ENCODE measurements around the gene NADSYN1.
"Not testable (repeated sequence)": the region's sequence is repeated elsewhere in the genome, so short reads cannot be mapped to it uniquely, and the experiment has no call there.

Gene NADSYN1

DNA sequence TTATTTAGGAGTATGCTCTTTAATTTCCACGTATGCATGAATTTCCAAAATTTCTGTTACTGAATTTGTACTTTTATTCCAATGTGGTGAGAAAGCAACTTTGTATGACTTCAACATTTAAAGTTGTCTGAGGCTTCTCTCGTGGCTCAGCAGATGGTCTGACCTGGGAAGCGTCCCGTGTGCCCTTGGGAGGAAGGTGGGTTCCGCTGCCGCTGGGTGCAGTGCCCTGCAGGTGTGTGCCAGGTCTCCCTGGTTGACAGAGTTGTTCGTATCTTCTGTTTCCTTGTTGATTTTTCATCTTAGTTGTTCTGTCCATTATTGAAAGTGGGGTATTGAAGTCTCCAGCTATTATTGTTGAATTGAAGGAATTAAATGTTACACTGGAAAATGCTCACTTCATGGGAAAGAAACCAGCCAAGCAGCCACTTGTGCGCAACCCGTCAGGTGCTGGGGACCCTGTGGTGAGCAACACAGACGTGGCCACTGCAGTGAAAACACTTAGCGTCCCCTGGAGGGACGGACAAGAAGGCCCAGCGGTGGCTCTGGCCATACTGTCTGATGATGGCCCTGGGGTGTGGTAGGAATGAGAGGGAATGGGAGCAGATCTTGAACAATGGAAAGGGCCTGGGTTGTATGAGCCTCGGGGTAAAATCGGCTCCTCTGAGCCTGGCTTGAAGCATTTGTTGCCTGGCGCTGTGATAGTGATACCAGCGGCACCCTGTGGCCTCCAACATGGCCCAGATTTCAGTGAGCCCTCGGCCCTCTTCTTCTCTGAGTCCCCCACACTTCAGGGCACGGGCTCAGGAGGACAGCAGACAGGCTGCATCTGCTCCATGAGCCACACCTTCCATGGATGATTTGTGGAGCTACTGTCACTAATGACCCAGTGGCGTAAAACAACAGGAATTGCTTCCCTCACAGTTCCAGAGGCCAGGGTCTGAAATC is 42.6 kb downstream of the NADSYN1 start:
- DNase-seq, result no peak

DNA sequence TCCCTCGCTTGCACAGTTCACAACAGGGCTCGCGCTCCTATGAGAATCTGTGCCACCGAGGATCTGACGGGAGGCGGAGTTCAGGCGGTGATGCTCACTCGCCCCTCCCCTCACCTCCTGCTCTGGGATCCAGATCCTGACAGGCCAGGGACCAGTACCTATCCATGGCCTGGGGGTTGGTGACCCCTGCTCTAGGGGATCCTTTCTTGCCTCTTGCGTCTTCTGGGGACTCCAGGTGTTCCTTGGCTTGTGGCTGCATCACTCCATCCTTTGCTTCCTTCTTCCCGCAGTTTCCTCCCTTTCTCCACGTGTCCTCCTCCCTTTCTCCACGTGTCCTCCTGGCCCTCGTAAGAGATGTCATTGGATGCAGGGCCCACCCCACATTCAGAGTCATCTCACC is 43.4 kb downstream of the NADSYN1 start:
- no peak for DNase-seq

GRCh38 chr11:71498091-71498490 is 45.1 kb downstream of the NADSYN1 start:
- no peak for DNase-seq

DNA sequence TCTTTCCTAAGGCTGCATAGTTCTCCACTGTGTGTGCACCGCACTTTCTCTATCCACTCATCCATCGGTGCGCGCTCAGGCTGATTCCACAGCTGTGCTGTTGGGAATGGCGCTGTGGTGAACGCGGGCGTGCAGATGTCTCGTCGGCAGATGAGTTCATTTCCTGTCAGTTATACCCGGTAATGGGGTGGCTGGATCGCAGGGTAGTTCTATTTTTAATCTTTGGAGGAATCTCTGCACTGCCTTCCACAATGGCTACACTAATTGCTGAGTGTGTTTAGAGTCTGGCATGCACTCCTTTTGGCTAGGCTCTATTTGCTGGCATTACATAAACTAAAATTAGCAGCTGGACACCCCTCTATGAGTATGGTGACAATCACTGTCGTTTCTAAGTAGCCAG is 46.1 kb downstream of the NADSYN1 start:
- no peak for DNase-seq

- no peak for DNase-seq
These were observed 46.5 kb downstream of the NADSYN1 start for GRCh38 chr11:71499546-71499945.

GRCh38 chr11:71500601-71501021 is 47.6 kb downstream of the NADSYN1 start:
- peak; percentile 47 for DNase-seq

DNA sequence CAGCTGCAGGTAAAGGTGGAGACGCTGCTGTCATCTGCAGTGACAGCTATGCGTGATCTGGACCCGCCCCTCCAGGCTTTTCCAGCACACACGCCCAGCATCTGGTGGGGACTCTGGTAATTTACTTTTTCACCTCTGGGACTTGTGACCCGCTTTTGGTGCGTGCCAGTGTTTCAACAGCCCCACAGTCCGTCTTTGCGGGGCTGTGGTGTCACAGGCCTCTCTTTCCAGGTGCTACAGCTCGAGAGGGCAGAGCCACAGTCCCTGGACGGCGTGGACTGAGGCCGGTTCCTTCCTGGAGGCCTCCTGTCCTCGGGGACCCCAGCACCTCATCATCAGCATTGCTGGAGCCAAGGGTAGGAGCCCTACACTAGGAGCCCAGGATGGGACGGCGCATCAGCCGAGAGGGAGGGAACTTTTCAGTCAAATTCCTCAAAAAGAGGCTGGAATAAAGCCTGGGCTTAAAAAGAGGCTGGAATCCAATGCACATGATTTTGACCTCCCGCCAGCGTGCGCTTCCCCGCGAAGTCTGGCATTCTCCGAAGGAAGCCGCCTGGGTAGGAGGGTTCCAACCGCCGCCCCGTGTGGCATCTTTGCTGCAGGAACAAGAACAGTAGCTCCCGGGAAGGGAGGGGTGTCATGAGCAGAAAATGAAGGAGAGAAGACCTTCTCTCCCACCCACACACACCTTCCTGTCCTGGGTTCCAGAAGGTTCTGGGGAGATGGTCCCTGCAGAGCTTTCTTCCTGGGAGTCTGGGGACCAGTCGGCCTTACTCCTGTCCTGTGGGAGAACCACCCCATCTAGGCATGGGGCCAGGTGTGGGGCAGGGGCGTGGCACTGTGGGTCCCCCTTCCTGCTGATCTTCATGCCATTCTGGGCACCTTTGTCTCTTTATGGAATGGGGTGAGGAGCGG is 48.3 kb downstream of the NADSYN1 start:
- DNase-seq, result no peak

DNA sequence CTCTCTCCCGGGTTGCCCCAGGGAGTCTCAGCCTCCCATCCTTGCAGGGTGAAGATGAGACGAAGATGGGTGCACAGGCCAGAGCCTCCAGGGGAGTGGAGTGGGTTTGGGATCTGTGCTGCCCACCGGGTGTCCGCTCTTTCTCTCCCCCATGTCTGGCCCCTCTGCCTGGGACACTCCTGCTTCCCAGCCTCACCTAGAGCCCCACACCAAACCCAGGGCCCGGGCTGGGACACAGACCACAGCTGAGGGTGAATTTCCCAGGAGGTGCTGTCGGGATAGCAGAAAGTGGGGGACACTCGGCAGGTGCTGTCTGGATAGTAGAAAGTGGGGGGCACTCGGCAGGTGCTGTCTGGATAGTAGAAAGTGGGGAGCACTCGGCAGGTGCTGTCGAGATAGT is 49.0 kb downstream of the NADSYN1 start:
- no peak for DNase-seq

DNA sequence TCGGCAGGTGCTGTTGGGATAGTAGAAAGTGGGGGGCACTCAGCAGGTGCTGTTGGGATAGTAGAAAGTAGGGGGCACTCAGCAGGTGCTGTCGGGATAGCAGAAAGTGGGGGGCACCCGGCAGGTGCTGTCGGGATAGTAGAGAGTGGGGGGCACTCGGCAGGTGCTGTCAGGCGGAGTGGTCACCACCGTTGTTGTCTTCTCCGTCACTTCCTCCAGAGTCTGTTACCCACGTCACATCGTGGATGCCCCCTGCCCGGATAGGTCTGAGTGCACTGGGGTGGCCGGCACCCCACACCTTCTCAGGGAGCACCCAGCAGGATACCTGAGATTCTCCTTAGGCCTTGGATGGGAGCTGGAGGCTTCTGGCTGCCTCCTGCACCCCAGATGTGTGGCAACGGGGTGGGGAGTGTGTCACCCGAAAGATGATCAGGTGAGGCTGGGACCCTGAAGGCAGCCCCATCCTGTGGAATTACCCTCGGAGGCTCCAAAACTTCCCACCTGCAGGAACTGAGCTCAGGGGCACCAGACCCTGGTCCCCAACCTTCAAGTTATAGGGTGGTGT is 50.0 kb downstream of the NADSYN1 start:
- no peak for DNase-seq

DNA sequence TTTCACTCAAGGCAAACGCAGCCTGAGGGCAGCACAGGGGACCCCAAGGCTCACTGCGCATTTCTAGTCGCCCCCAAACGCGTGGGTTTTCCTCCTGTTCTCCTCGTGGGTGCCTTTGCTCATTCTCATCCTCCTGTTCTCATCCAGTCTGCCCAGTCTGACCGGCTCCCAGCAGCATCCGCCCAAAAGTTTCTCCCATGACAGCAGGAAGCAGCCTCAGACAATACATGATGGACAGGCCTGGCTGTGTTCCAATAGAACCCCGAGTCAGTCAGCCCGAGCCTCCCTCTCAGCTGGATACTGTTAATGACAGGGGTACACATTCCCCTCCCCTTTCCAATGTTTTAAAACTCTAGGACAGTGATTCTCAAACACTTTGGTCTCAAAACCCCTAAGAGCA is 51.5 kb downstream of the NADSYN1 start:
- DNase-seq, result no peak

DNA sequence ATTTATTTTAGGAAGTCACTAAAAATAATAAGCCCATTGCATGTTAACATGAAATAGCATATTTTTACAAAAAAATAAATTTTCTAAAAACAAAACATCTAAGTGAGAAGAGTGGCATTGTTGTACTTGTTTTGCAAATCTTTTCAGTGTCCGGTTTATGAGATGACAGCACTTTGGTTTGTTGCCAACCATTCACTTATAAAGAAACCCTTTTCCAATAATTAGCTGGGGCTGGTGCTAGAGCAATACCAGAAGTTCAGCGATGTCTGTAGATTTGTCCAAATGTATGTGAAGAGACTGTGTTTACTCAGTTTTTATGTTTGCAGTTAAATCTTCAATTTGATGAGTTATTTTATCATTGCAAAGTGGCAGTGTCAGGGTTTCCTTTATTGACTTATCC is 52.0 kb downstream of the NADSYN1 start:
- DNase-seq, result no peak

DNA sequence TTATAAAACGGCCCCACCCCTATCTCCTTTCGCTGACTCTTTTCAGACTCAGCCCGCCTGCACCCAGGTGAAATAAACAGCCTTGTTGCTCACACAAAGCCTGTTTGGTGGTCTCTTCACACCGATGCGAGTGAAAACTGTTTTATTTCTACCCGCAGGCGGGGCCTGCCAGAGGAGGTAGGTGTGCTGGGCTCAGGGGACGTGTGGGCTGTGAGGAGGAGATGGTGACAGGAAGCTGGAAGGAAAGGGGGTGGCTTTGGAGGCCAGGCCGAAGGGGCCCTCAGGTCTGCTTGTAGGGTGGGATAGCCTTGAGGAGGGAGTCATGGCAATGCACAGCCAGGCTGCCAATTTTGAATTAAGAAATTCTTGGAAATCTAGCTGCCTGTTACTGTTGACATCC is 52.8 kb downstream of the NADSYN1 start:
- no peak for DNase-seq

DNA sequence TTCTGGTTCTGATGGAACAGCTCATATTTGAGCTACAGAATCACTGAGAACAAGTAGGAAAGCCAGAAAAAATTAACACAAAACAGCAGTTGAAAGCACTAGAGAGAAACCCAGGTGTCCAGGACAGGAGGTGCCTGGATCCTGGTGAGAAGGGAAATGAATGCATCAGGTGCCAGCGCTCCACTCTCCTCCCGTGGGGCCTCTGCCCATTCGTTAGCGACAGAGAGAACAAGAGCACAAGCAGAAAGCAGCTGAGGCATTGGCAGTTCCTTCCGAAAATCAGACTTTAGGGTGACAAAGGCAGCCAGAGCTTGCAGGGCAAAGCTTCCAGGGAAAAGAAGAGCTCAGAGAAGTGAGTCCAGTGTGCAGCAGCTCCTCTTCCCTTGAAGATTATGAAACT is 54.1 kb downstream of the NADSYN1 start:
- no peak for DNase-seq

DNA sequence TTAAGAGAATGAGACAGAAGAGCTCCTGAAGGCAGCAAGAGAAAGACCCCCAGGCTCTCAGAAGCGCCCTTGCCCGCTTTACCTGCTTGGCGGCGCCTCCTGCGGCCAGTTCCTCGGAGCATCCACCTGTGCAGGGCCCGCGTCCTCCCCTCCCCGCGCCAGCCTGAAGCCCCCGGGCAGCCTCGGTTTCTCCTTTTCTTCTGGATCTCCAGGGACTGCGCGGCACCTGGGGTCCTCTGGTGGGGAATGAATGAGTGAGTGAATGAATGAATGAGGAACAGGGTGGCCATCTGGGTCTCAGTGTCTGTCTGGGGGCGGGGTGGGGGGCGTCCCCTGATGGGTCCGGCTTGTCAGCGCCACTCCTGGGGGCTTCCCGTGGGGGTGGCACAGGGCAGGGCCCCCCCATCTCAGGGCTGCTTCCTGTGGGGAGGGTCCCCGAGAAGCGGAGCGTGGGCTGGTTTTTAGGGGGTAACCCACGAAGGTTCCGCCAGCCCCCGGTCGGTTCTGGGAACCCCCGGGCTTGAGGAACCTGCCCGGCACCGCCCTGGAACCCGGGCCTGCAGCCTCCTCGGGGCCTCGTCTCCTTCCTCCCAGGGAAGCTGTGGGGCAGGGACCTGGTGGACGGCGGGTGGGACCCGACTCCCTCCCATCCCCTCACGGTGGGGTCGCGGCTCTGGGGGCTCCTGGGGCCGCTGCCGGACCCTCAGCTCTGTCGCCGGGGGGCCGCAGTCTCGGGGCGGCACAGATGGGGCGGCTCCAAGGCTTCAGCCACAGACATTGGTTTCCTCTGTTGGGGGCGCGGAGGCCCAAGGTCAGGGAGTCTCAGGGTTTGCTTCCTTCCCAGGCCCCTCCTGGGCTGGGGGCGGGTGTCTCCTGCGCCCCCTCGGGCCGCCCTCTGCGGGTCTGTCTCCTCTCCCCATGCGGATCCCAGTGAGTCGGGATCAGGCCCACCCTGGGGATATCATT is 65.8 kb downstream of the NADSYN1 start:
- no peak for DNase-seq

- DNase-seq, result no peak
These were observed 66.5 kb downstream of the NADSYN1 start for GRCh38 chr11:71519546-71519945.

DNA sequence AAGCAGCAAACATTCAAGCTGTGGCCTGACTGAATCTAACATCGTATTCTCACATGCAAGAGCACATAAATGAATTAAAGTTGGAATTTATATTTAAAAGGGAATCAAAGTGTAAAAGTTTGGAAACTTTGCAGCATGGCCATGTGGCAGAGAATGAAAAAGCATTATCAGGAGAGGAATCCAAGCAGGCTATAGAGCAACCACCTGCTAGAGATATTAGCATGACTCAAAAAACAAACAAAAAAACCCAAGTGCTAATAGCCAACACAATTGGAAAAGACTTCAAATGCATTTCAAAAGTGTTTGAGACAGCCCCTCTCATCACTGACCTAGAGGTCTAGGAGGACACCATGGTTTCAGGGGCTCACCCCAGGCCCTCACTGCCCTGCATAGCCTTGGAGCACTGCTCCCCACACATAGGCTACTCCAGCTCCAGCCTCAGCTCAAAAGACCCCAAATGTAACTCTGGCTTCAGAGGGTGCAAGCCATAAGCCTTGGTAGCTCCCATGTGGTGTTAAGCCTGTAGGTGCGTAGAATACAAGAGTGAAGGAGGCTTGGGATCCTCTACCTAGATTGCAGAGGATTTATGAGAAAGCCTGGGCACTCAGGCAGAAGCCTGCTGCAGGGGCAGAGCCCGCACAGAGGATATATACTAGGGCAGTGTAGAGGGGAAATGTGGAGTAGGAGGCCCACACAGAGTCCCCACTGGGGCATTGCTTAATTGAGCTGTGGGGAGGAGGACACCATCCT is 72.4 kb downstream of the NADSYN1 start:
- DNase-seq, result no peak

DNA sequence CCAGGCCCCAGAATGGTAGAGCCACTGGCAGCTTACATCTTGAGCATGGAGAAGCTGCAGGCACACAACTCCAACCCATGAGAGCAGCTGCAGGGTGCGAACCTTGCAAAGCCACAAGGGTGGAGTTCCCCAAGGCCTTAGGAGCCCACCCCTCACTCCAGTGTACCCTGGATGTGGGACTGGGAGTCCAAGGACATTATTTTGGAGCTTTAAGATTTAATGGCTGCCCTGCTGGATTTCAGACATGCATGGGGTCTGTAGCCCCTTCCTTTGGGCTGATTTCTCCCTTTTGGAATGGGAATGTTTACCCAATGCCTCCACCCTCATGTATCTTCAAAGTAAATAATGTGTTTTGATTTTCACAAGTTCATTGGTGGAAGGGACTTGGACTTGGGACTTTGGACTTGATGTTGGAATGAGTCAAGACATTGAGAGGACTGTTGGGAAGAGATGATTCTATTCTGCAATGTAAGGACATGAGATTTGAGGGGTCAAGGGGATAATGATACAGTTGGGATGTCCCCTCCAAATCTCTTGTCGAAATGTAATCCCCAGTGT is 73.0 kb downstream of the NADSYN1 start:
- no peak for DNase-seq

- not testable (repeated sequence) for DNase-seq
These were observed 74.0 kb downstream of the NADSYN1 start, which contains the start of gene KRTAP5-7 for GRCh38 chr11:71526796-71527575. KRTAP5-7 (plus strand) TSS chr11:71527267; CDS start chr11:71527301, 34 bp downstream.

GRCh38 chr11:71527576-71528210 is 74.7 kb downstream of the NADSYN1 start:
- DNase-seq, result no peak

GRCh38 chr11:71530602-71531001 is 77.6 kb downstream of the NADSYN1 start:
- DNase-seq, result no peak

Measured in femur (tissue), 1 donor.